ENCODE results near the gene DPP10.

DNA sequence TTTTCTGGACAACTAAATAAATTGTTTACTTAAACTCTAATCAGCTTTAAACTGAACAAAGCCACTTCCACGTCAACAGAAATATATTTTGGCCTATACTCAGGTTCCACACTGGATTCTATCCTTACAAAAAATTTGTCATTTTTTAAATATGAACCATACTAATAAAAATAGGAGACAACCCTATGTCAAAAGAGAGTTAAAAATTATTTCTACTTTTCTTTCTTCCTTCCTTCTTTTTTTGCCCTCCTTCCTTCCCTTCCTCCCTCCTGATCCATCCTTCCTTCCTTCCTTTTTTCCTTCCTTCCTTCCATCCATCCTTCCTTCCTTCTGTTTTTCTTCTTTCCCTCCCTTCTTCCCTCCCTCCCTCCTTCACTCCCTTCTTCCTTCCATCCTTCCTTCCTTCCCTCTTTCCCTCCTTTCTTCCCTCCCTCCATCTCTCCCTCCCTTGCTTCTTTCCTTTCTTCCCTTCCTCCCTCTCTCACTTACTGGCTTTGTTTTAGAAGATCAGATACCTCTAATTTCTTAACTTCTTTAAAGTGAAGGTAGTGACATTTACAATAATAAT is 1444.9 kb downstream of the DPP10 start:
- TF ChIP-seq, protein P1, sequence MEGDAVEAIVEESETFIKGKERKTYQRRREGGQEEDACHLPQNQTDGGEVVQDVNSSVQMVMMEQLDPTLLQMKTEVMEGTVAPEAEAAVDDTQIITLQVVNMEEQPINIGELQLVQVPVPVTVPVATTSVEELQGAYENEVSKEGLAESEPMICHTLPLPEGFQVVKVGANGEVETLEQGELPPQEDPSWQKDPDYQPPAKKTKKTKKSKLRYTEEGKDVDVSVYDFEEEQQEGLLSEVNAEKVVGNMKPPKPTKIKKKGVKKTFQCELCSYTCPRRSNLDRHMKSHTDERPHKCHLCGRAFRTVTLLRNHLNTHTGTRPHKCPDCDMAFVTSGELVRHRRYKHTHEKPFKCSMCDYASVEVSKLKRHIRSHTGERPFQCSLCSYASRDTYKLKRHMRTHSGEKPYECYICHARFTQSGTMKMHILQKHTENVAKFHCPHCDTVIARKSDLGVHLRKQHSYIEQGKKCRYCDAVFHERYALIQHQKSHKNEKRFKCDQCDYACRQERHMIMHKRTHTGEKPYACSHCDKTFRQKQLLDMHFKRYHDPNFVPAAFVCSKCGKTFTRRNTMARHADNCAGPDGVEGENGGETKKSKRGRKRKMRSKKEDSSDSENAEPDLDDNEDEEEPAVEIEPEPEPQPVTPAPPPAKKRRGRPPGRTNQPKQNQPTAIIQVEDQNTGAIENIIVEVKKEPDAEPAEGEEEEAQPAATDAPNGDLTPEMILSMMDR (IDR thresholded peaks at IDR 0.05): no peak
- TF ChIP-seq POLR2A (IDR thresholded peaks at IDR 0.05) (no peak), EP300 (IDR thresholded peaks at IDR 0.05) (no peak)
